AG09309 (cell line): ENCODE measurements around the gene IGDCC3.

ENCODE experiments used
- DNase-seq: peaks from one replicate; pipeline ENCODE4 v3.0.0-alpha.2; 2010; ENCODE audit warnings: low read depth
- H3K4me3 ChIP-seq: 2 replicates; pipeline ENCODE4 v1.5.1; 2011; ENCODE audit warnings: mild to moderate bottlenecking, low read depth, low read length, moderate library complexity; ENCODE audit not compliant: control insufficient read depth
- TF ChIP-seq, protein P1 (sequence below): IDR thresholded peaks from 2 replicates; pipeline ENCODE4 v1.5.1; 2011; ENCODE audit warnings: mild to moderate bottlenecking, low read depth, low read length, inconsistent platforms; ENCODE audit not compliant: insufficient read depth, control insufficient read depth; ENCODE audit errors: missing control alignments

Gene IGDCC3

DNA sequence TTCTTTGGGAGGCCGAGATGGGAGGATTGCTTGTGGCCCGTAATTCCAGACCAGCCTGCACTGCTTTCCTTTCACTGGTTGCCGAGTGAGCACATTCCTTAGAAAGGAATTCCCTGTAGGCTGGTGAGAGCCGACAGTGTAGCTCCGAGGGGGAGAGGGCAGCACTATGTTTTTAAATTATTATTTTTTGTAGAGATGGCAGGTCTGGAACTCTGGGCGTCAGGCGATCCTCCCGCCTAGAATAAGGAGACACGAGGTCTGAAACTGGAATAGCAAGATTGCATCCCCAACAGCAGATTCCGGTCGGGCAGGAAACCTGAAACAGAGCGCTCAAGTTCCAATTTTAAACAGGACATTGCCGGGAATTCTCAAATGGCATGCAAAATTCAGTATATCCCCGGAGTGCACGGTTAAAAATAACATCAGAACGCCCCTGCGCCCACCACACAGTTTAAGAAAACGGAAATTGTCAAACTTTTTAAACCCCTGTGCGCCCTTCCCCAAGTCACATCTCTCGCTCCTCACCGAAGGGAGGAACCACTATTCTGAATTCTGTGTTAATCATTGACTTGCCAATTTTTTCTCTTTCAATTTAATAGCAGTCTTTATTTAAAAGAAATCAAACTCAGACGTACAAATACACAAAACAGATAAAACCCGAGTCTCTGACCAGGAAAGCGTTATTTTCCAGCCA, 74.0 kb downstream of the IGDCC3 start:
- TF ChIP-seq, protein P1, sequence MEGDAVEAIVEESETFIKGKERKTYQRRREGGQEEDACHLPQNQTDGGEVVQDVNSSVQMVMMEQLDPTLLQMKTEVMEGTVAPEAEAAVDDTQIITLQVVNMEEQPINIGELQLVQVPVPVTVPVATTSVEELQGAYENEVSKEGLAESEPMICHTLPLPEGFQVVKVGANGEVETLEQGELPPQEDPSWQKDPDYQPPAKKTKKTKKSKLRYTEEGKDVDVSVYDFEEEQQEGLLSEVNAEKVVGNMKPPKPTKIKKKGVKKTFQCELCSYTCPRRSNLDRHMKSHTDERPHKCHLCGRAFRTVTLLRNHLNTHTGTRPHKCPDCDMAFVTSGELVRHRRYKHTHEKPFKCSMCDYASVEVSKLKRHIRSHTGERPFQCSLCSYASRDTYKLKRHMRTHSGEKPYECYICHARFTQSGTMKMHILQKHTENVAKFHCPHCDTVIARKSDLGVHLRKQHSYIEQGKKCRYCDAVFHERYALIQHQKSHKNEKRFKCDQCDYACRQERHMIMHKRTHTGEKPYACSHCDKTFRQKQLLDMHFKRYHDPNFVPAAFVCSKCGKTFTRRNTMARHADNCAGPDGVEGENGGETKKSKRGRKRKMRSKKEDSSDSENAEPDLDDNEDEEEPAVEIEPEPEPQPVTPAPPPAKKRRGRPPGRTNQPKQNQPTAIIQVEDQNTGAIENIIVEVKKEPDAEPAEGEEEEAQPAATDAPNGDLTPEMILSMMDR = no peak
- H3K4me3 ChIP-seq = peak overlapping the region; percentile 48
- no peak for DNase-seq

DNA sequence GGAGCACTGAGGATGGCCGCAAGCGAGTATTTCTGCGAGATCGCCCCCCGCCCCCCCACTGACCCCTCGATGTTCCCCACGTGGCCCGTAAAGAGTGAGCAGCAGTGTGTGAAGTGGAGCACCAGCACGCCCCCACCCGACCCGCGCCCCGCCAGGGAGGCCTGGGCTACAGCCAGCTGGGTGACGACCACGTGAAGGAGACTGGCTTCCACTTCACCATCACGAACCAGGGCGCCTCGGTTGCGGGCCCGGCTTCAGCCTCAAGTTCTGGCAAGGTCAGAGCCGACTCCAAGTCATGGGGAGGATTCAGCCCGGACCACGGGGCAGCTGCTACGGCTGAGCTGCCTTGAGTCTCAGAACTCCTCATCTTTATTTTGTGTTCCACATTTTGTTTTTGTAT, 75.7 kb downstream of the IGDCC3 start:
- no peak overlapping the region for H3K4me3 ChIP-seq
- no peak for DNase-seq
- TF ChIP-seq, protein P1 = no peak

DNA sequence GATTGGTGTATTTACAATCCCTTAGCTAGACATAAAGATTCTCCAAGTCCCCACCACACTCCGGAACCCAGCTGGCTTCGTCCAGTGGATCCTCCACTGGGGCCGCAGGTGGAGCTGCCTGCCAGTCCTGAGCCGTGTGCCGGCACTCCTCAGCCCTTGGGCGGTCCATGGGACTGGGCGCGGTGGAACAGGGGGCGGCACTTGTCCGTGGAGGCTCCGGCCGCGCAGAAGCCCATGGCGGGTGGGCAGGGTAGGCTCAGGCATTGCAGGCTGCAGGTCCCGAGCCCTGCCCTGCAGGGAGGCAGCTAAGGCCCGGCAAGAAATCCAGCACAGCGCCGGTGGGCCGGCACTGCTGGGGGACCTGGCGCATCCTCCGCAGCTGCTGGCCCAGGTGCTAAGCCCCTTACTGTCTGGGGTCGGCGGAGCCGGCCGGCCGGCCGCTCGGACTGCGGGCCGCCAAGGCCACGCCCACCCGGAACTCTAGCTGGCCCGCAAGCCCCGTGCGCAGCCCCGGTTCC, 76.8 kb downstream of the IGDCC3 start:
- TF ChIP-seq, protein P1 = no peak
- H3K4me3 ChIP-seq = no peak overlapping the region
- DNase-seq = no peak

DNA sequence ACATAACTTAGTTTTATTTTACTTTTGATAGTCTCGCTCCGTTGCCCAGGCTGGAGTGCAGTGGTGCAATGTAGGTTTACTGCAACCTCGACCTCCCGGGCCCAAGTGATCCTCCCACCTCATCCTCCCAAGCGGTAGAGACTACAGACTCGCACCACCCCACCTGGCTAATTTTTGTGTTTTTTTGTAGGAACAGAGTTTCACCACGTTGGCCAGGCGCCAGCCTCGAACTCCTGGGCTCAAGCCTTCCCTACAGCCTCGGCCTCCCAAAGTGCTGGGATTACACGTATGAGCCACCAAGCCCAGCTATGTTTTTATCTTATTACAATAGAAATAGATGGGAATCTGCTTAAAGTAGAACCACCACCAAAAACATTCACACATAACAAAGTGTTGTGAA, 79.1 kb downstream of the IGDCC3 start:
- DNase-seq = no peak
- H3K4me3 ChIP-seq = no peak overlapping the region
- TF ChIP-seq, protein P1 = no peak

DNA sequence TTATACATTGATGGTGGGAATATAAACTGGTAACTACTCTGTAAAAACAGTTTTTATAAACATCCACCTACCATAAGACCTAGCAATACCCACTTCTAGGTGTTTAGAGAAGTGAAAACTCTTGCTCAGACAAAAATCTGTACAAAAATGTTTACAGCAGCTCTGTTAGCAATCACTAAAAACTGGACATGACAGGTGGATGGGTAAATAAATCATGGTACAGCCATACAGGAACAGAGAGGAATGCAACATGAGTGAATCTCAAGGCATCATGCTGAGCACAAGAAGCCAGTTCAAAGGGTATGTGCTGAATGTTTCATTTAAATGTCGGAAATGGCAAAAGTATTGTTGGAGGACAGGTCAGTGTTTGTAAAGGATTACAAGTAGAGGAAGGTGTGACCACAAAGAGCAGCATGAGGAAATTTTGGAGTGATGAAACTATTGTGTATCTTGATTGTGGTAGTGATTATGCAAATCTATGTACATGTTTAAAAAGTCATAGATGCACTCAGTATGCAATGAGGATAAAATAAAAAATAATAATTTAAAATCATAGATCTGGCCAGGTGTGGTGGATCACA, 84.8 kb downstream of the IGDCC3 start:
- TF ChIP-seq, protein P1 = no peak
- H3K4me3 ChIP-seq = no peak overlapping the region
- no peak for DNase-seq

DNA sequence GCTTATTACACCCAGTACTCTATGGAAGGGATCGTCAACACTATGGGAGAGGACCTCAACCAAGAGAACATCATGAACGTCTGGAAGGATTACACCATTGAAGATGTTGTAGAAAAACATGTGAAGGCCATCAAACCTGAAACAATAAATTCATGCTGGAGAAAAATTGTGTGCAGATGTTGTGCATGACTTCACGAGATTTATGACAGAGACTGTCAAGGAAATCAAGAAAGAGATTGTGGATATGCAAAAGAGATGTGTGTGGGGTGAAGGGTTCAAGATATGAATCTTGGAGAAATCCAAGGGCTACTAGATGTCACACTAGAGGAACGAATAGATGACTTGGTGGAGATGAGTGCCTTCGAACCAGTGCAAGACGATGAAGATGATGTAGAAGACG, 87.6 kb downstream of the IGDCC3 start:
- DNase-seq = no peak
- TF ChIP-seq, protein P1 = no peak
- no peak overlapping the region for H3K4me3 ChIP-seq
